Epidermal melanocyte (primary cell): Measurements from ENCODE around the gene SLC25A53.
"Not testable (repeated sequence)": the region's sequence is repeated elsewhere in the genome, so short reads cannot be mapped to it uniquely, and the experiment has no call there.

Experiments
- DNase-seq: peaks from one replicate; pipeline ENCODE4 v3.0.0; 2011; ENCODE audit warnings: low spot score; ENCODE audit not compliant: insufficient read length

SLC25A53 gene

GRCh38 chrX:104134583-104135261, 22.1 kb downstream of the SLC25A53 start:
- no peak for DNase-seq

GRCh38 chrX:104130808-104131207, 26.0 kb downstream of the SLC25A53 start:
- no peak for DNase-seq

- no peak for DNase-seq
Observed at GRCh38 chrX:104126856-104127255, 30.0 kb downstream of the SLC25A53 start.

GRCh38 chrX:104122829-104123228, 34.0 kb downstream of the SLC25A53 start:
- no peak for DNase-seq

- no peak for DNase-seq
Observed at GRCh38 chrX:104118765-104119164, 38.0 kb downstream of the SLC25A53 start.

GRCh38 chrX:104117759-104118158, 39.0 kb downstream of the SLC25A53 start:
- no peak for DNase-seq

- no peak for DNase-seq
Observed at GRCh38 chrX:104113222-104113965, 43.4 kb downstream of the SLC25A53 start.

- peak; percentile 34 for DNase-seq
Observed at GRCh38 chrX:104112326-104112951, 44.4 kb downstream of the SLC25A53 start, which contains the start of gene ZCCHC18. ZCCHC18 (plus strand) TSS chrX:104112523; CDS start chrX:104114112, 1,589 bp downstream.

GRCh38 chrX:104110491-104111240, 46.1 kb downstream of the SLC25A53 start:
- DNase-seq = not testable (repeated sequence)

GRCh38 chrX:104108955-104109354, 47.9 kb downstream of the SLC25A53 start:
- no peak for DNase-seq

- no peak for DNase-seq
Observed at GRCh38 chrX:104105330-104106262, 51.2 kb downstream of the SLC25A53 start.

- DNase-seq = no peak
Observed at GRCh38 chrX:104104676-104105075, 52.1 kb downstream of the SLC25A53 start.

GRCh38 chrX:104098919-104099318, 57.9 kb downstream of the SLC25A53 start:
- no peak for DNase-seq

GRCh38 chrX:104098151-104098808, 58.5 kb downstream of the SLC25A53 start:
- DNase-seq = peak; percentile 20

- DNase-seq = no peak
Observed at GRCh38 chrX:104085919-104086318, 70.9 kb downstream of the SLC25A53 start.

GRCh38 chrX:104085477-104085876, 71.3 kb downstream of the SLC25A53 start:
- DNase-seq = no peak

GRCh38 chrX:104084534-104085277, 72.1 kb downstream of the SLC25A53 start:
- no peak for DNase-seq

GRCh38 chrX:104084063-104084462, 72.7 kb downstream of the SLC25A53 start:
- DNase-seq = no peak

- DNase-seq = not testable (repeated sequence)
Observed at GRCh38 chrX:104077854-104078253, 79.0 kb downstream of the SLC25A53 start.
